ENCODE results near the gene CCDC106.

CCDC106 gene

GRCh38 chr19:55660404-55660803 lies 12.4 kb downstream of the CCDC106 start:
- Histone ChIP-seq H3K9me2 (replicated peaks; ENCODE audit: insufficient read depth, low read length) (no peaks in the 10 kb centered on the region), H3K4me2 (ENCODE audit: low read depth, low read length) (no peak overlapping the region), H3K27ac (ENCODE audit: low read length) (no peak overlapping the region), H2AFZ (ENCODE audit: low read length) (no peak overlapping the region), H3K4me1 (ENCODE audit: low read length) (peaks cover 20% of the 10 kb centered on the region; the same call in 1 of the 2 replicates), H3K9ac (ENCODE audit: low read length) (no peak overlapping the region), H3K27me3 (replicated peaks; ENCODE audit: insufficient read depth, low read length) (no peaks in the 10 kb centered on the region), H3K36me3 (replicated peaks; ENCODE audit: insufficient read depth, low read length) (peaks cover 14% of the 10 kb centered on the region), H3K4me3 (ENCODE audit: low read length) (no peak overlapping the region), H3K79me2 (ENCODE audit: low read length) (peaks cover 99% of the 10 kb centered on the region), H3F3A (ENCODE audit: insufficient read depth, low read length) (0 out of 2 replicates have a peak, but pooled peaks cover 4% of the 10 kb centered on the region), H4K20me1 (ENCODE audit: insufficient read depth, low read length) (peaks cover 48% of the 10 kb centered on the region), H3K9me3 (replicated peaks; ENCODE audit: insufficient read depth, low read length) (no peaks in the 10 kb centered on the region)
- no peak for DNase-seq
- TF ChIP-seq CTCF (IDR thresholded peaks at IDR 0.05; ENCODE audit: low read length) (no peak), EZH2 (optimal IDR thresholded peaks at IDR 0.05; ENCODE audit: low read depth, low read length) (no peak), EZH2phosphoT487 (IDR thresholded peaks at IDR 0.05; ENCODE audit: low read length) (no peak)

GRCh38 chr19:55660991-55661390 lies 13.0 kb downstream of the CCDC106 start:
- H3K9me3 ChIP-seq (replicated peaks; ENCODE audit: insufficient read depth, low read length): no peaks in the 10 kb centered on the region

GRCh38 chr19:55661826-55662225 lies 13.8 kb downstream of the CCDC106 start:
- Histone ChIP-seq H3K9me3 (replicated peaks; ENCODE audit: insufficient read depth, low read length) (no peaks in the 10 kb centered on the region), H3K4me2 (ENCODE audit: low read depth, low read length) (no peak overlapping the region), H3K4me3 (ENCODE audit: low read length) (no peak overlapping the region), H3K79me2 (ENCODE audit: low read length) (peaks cover 99% of the 10 kb centered on the region), H3K4me1 (ENCODE audit: low read length) (peaks cover 12% of the 10 kb centered on the region; the same call in 1 of the 2 replicates), H3K9me2 (replicated peaks; ENCODE audit: insufficient read depth, low read length) (no peaks in the 10 kb centered on the region), H3K27me3 (replicated peaks; ENCODE audit: insufficient read depth, low read length) (no peaks in the 10 kb centered on the region), H4K20me1 (ENCODE audit: insufficient read depth, low read length) (peaks cover 44% of the 10 kb centered on the region), H3K9ac (ENCODE audit: low read length) (no peak overlapping the region), H3F3A (ENCODE audit: insufficient read depth, low read length) (no peaks in the 10 kb centered on the region), H3K27ac (ENCODE audit: low read length) (no peak overlapping the region), H3K36me3 (replicated peaks; ENCODE audit: insufficient read depth, low read length) (peaks cover 14% of the 10 kb centered on the region), H2AFZ (ENCODE audit: low read length) (no peak overlapping the region)
- no peak for DNase-seq
- no peak for TF ChIP-seq EZH2phosphoT487 (IDR thresholded peaks at IDR 0.05; ENCODE audit: low read length)
- TF ChIP-seq CTCF (IDR thresholded peaks at IDR 0.05; ENCODE audit: low read length): no peak
- no peak for TF ChIP-seq EZH2 (optimal IDR thresholded peaks at IDR 0.05; ENCODE audit: low read depth, low read length)

More at GRCh38 chr19:55660991-55661390, 13.0 kb downstream of the CCDC106 start:
- 0 out of 2 replicates have a peak, but pooled peaks cover 4% of the 10 kb centered on the region for H3F3A ChIP-seq (ENCODE audit: insufficient read depth, low read length)
- peaks cover 20% of the 10 kb centered on the region; the same call in 1 of the 2 replicates for H3K4me1 ChIP-seq (ENCODE audit: low read length)
- H2AFZ ChIP-seq (ENCODE audit: low read length): no peak overlapping the region
- no peak overlapping the region for H3K4me2 ChIP-seq (ENCODE audit: low read depth, low read length)
- H3K9me2 ChIP-seq (replicated peaks; ENCODE audit: insufficient read depth, low read length): no peaks in the 10 kb centered on the region
- no peaks in the 10 kb centered on the region for H3K27me3 ChIP-seq (replicated peaks; ENCODE audit: insufficient read depth, low read length)
- DNase-seq: no peak
- H3K79me2 ChIP-seq (ENCODE audit: low read length): peaks cover 99% of the 10 kb centered on the region
- H3K9ac ChIP-seq (ENCODE audit: low read length): no peak overlapping the region
- no peak overlapping the region for H3K27ac ChIP-seq (ENCODE audit: low read length)
- H3K36me3 ChIP-seq (replicated peaks; ENCODE audit: insufficient read depth, low read length): peaks cover 14% of the 10 kb centered on the region
- no peak overlapping the region for H3K4me3 ChIP-seq (ENCODE audit: low read length)
- TF ChIP-seq EZH2 (optimal IDR thresholded peaks at IDR 0.05; ENCODE audit: low read depth, low read length) (no peak), EZH2phosphoT487 (IDR thresholded peaks at IDR 0.05; ENCODE audit: low read length) (no peak)
- peaks cover 48% of the 10 kb centered on the region for H4K20me1 ChIP-seq (ENCODE audit: insufficient read depth, low read length)

- Histone ChIP-seq H3K36me3 (replicated peaks; ENCODE audit: insufficient read depth, low read length) (peaks cover 14% of the 10 kb centered on the region), H3K27ac (ENCODE audit: low read length) (no peak overlapping the region), H3K4me1 (ENCODE audit: low read length) (no peaks in the 10 kb centered on the region), H3F3A (ENCODE audit: insufficient read depth, low read length) (no peaks in the 10 kb centered on the region), H3K27me3 (replicated peaks; ENCODE audit: insufficient read depth, low read length) (no peaks in the 10 kb centered on the region), H3K79me2 (ENCODE audit: low read length) (peaks cover 99% of the 10 kb centered on the region), H4K20me1 (ENCODE audit: insufficient read depth, low read length) (peaks cover 34% of the 10 kb centered on the region), H3K4me2 (ENCODE audit: low read depth, low read length) (no peak overlapping the region), H3K9me2 (replicated peaks; ENCODE audit: insufficient read depth, low read length) (no peaks in the 10 kb centered on the region), H3K9ac (ENCODE audit: low read length) (no peak overlapping the region), H2AFZ (ENCODE audit: low read length) (no peak overlapping the region), H3K4me3 (ENCODE audit: low read length) (no peak overlapping the region), H3K9me3 (replicated peaks; ENCODE audit: insufficient read depth, low read length) (no peaks in the 10 kb centered on the region)
- TF ChIP-seq EZH2phosphoT487 (IDR thresholded peaks at IDR 0.05; ENCODE audit: low read length) (no peak), EZH2 (optimal IDR thresholded peaks at IDR 0.05; ENCODE audit: low read depth, low read length) (no peak), CTCF (IDR thresholded peaks at IDR 0.05; ENCODE audit: low read length) (no peak)
- no peak for DNase-seq
These were observed 16.0 kb downstream of the CCDC106 start for GRCh38 chr19:55663846-55664536.

All from MM.1S (cell line).